Measurements from ENCODE around the gene CRACDL. TPM values are rescaled to one million over a fixed set of nuclear protein-coding genes. Genes with fewer than 3 reads are reported as not detected.
"Not testable (repeated sequence)": the region's sequence is repeated elsewhere in the genome, so short reads cannot be mapped to it uniquely, and the experiment has no call there.

The CRACDL gene
- polyA plus RNA-seq, 1 experiment = not detected

DNA sequence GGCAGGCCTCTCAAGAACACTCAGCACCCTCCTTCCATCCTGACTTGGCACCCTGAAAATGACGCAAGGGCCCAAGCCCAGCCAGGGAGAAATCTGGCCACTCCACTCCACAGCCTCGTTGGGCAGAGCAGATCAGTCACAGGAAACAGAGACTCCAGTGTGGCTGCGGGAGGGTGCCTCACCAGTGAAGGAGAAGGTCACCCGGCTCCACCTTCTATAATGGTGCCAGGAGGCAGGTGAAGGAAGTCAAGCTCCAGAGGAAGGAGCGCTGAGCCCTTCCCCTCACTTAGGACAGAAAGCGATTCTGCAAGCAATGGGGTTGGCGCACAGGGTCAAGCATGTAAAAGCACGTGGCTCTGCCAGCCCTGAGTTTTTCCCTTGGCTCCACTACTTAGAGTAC is 35.3 kb downstream of the CRACDL start:
- TF ChIP-seq, protein P1, sequence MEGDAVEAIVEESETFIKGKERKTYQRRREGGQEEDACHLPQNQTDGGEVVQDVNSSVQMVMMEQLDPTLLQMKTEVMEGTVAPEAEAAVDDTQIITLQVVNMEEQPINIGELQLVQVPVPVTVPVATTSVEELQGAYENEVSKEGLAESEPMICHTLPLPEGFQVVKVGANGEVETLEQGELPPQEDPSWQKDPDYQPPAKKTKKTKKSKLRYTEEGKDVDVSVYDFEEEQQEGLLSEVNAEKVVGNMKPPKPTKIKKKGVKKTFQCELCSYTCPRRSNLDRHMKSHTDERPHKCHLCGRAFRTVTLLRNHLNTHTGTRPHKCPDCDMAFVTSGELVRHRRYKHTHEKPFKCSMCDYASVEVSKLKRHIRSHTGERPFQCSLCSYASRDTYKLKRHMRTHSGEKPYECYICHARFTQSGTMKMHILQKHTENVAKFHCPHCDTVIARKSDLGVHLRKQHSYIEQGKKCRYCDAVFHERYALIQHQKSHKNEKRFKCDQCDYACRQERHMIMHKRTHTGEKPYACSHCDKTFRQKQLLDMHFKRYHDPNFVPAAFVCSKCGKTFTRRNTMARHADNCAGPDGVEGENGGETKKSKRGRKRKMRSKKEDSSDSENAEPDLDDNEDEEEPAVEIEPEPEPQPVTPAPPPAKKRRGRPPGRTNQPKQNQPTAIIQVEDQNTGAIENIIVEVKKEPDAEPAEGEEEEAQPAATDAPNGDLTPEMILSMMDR (IDR thresholded peaks at IDR 0.05; ENCODE audit: insufficient read depth, low read depth, low read length) = no peak
- Histone ChIP-seq H3K4me3 (ENCODE audit: low read depth, low read length) (no peak overlapping the region), H3K27me3 (ENCODE audit: control insufficient read depth, insufficient read depth, low read length) (peaks cover 2% of the 10 kb centered on the region), H3K36me3 (ENCODE audit: control insufficient read depth, insufficient read depth, low read length) (no peaks in the 10 kb centered on the region)
- ChIA-PET CTCF (no interaction called here), POLR2A (no interaction called here)
- DNase-seq (ENCODE audit: low read depth) = no peak

DNA sequence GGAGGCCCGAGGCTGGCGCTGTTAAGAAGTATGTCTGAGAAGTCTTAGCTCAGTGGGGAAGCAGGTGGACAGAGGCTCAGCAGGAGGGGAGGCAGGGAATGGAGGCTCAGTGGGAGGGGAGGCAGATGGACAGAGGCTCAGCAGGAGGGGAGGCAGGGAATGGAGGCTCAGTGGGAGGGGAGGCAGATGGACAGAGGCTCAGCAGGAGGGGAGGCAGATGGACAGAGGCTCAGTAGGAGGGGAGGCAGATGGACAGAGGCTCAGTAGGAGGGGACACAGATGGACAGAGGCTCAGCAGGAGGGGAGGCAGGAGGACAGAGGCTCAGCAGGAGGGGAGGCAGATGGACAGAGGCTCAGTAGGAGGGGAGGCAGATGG is 36.3 kb downstream of the CRACDL start:
- POLR2A ChIA-PET; H3K4me3 ChIP-seq (ENCODE audit: low read depth, low read length); H3K36me3 ChIP-seq (ENCODE audit: control insufficient read depth, insufficient read depth, low read length); H3K27me3 ChIP-seq (ENCODE audit: control insufficient read depth, insufficient read depth, low read length); DNase-seq (ENCODE audit: low read depth): not testable (repeated sequence)
- CTCF ChIA-PET = interaction anchor here (1.1 kb wide), 1 partner anchor 54 kb away, joined by 4 read pairs; no protein-coding TSS in a partner anchor

DNA sequence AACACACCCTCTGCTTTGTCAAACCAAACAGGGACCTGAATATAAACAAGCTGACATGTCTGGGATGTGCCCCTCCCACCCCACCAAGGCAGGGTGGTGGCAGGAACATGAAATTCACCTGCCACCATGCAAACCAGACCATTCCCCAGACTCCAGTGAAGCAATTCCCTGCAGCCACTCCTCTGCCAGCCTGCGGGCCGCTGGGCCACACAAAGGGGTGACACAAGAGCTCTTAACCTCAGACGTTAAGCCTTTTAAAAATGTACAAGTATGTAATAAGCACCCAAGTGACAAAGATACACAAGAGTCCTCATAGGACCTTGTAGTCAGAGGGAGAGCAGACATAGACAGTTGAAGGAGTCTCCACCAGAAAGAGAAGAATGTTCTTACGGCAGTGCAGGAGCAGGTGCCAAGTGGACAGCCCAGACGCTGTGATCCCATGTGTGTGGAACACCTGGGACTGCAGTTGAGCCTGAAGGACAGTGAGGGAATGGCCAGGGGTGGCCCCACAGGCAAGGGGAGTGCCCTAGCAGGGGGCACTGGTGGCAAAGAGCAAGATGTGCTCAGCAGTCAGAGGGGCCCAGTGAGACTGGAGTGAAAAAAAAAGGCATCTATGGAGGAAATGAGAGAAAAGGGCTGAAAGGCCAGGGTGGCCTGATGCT is 36.9 kb downstream of the CRACDL start:
- ChIA-PET CTCF (interaction anchor here (1.1 kb wide), 1 partner anchor 54 kb away, joined by 4 read pairs; no protein-coding TSS in a partner anchor), POLR2A (no interaction called here)
- TF ChIP-seq, protein P1 (IDR thresholded peaks at IDR 0.05; ENCODE audit: insufficient read depth, low read depth, low read length) = no peak

DNA sequence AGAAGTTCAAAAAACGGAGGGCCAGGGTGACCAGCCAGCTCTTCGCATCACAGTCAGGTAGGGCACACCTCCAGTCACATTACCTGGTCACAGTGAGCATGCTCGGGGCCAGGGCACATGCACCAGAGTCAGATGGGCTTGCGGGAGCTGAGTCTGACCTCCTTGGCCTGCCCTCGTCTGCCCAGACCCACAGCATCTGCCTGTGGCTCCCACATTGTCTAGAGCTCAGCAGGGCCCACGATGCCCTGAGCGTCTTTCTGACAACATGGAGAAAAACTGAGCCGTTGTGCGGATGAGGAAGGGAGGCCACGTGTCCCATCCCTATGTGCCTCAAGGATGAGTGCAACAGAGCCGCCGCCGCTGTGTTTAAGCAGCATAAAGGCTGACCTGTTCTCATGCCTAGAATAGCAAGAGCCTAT is 37.6 kb downstream of the CRACDL start:
- no peaks in the 10 kb centered on the region for H3K36me3 ChIP-seq (ENCODE audit: control insufficient read depth, insufficient read depth, low read length)
- ChIA-PET POLR2A (no interaction called here), CTCF (no interaction called here)
- no peak for DNase-seq (ENCODE audit: low read depth)
- peaks cover 1% of the 10 kb centered on the region; the same call in 1 of the 2 replicates for H3K27me3 ChIP-seq (ENCODE audit: control insufficient read depth, insufficient read depth, low read length)
- TF ChIP-seq, protein P1 (IDR thresholded peaks at IDR 0.05; ENCODE audit: insufficient read depth, low read depth, low read length) = no peak
- no peak overlapping the region for H3K4me3 ChIP-seq (ENCODE audit: low read depth, low read length)

More for the DNA sequence above, 36.9 kb downstream of the CRACDL start:
- DNase-seq (ENCODE audit: low read depth) = no peak
- Histone ChIP-seq H3K27me3 (ENCODE audit: control insufficient read depth, insufficient read depth, low read length) (peaks cover 2% of the 10 kb centered on the region), H3K4me3 (ENCODE audit: low read depth, low read length) (no peak overlapping the region), H3K36me3 (ENCODE audit: control insufficient read depth, insufficient read depth, low read length) (no peaks in the 10 kb centered on the region)

DNA sequence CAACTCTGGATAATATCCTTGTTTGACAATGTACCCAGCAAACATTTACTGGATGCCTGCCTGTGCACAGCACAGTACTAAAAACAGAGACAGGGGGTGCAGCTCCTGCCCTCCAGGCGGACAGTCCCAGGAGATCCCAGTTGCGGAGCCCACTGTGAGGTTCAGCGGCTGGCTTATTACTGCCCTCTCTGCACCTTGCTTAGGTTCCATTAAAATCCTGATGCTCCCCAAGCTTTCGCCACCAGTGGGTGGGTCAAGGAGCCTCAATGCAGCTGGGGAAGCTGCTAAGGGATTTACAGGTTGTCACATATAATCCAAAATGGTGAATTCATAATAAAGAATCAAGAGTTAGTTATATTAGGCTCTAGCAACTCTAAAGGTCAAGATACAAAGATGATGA is 38.3 kb downstream of the CRACDL start:
- no peak for DNase-seq (ENCODE audit: low read depth)
- H3K27me3 ChIP-seq (ENCODE audit: control insufficient read depth, insufficient read depth, low read length) = peaks cover 1% of the 10 kb centered on the region; the same call in 1 of the 2 replicates
- ChIA-PET POLR2A (no interaction called here), CTCF (no interaction called here)
- TF ChIP-seq, protein P1 (IDR thresholded peaks at IDR 0.05; ENCODE audit: insufficient read depth, low read depth, low read length) = no peak
- no peak overlapping the region for H3K4me3 ChIP-seq (ENCODE audit: low read depth, low read length)
- H3K36me3 ChIP-seq (ENCODE audit: control insufficient read depth, insufficient read depth, low read length) = no peaks in the 10 kb centered on the region

DNA sequence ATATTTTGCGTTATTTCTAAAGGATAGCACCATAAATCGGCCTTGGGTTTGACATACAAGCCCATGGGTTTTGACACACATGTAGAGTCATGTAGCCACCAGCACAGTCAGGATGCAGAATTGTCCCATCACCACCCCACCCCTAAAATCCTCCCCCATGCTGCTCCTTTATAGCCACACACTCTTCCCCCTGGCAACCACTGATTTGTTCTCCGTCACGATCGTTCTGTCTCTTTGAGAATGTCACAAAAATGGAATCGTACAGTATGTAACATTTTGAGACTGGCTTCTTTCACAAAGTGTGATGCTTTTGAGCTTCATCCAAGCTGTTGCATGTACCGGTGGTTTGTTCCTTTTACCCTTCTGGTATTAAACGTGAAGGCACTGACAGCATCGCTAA is 39.1 kb downstream of the CRACDL start:
- DNase-seq (ENCODE audit: low read depth) = no peak
- H3K36me3 ChIP-seq (ENCODE audit: control insufficient read depth, insufficient read depth, low read length) = no peaks in the 10 kb centered on the region
- CTCF ChIA-PET = no interaction called here
- H3K4me3 ChIP-seq (ENCODE audit: low read depth, low read length) = no peak overlapping the region
- POLR2A ChIA-PET = no interaction called here
- TF ChIP-seq, protein P1 (IDR thresholded peaks at IDR 0.05; ENCODE audit: insufficient read depth, low read depth, low read length) = no peak
- peaks cover 1% of the 10 kb centered on the region; the same call in 1 of the 2 replicates for H3K27me3 ChIP-seq (ENCODE audit: control insufficient read depth, insufficient read depth, low read length)

Data from BJ (cell line).